Stimulated activated CD8-positive, alpha-beta memory T cell treated with anti-CD3 and anti-CD28 coated beads, Interleukin-7, amount 100 ng/mL, for 1 hour (primary cell): ENCODE data around the gene RALGAPA2.

ENCODE experiments used
- DNase-seq, 2 donors: peaks; one replicate each; pipeline ENCODE4 v3.0.0-alpha.2; 2020; ENCODE audit warnings: low read depth in 2 of 2

Gene RALGAPA2

DNA sequence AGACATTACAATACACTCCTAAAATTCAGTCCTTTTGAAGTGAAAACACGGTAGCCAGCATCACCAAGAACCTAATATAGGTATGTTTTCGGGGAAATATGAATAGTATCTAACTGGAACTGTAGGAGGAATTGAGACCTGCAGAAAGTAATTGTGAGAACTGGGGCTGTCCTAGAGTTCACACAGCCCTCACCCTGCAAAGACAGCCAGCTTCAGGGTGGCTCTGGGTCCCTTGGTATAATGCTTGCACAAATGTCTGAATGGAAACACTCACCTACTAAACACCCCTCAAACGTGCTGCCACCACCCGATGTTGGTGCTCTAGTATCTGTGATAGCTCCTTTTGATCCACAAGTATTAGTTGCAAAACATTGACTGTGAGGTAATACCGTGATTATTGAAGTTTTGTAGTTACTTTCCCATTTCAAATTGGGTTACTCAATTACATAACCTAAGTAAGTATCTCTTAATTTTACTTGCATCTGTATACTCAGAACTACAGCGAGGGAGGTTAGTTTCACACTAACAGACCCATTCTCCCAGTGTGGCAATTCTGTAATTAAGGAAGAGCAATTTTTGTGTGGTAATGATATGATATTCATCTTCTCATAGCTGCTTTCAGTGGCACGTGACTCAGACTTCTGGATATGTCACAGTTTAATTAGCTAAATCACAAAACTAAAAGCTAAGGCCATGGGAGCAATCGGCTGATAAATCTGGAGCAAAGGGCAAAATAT is 215.0 kb downstream of the RALGAPA2 start:
- DNase-seq = no peak

GRCh38 chr20:20495729-20496503 is 216.5 kb downstream of the RALGAPA2 start:
- no peak for DNase-seq

DNA sequence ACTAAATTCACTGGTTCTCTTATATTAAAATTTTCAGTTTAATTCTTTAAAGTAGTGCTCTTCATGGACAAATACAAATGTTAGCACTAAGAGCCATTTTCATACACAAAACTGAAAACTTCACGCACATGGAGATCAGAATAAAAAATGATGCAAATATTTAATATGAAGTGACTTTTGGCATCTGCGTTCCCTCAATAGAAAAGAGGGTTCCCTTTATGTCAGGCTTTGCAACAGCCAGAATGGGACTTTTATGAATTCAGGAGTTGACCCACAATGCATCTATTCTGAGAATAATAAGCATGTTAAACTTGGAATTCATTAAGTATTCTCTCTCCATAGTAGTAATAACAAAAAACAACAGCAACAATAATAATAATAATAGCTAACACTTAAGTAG is 218.7 kb downstream of the RALGAPA2 start:
- no peak for DNase-seq

DNA sequence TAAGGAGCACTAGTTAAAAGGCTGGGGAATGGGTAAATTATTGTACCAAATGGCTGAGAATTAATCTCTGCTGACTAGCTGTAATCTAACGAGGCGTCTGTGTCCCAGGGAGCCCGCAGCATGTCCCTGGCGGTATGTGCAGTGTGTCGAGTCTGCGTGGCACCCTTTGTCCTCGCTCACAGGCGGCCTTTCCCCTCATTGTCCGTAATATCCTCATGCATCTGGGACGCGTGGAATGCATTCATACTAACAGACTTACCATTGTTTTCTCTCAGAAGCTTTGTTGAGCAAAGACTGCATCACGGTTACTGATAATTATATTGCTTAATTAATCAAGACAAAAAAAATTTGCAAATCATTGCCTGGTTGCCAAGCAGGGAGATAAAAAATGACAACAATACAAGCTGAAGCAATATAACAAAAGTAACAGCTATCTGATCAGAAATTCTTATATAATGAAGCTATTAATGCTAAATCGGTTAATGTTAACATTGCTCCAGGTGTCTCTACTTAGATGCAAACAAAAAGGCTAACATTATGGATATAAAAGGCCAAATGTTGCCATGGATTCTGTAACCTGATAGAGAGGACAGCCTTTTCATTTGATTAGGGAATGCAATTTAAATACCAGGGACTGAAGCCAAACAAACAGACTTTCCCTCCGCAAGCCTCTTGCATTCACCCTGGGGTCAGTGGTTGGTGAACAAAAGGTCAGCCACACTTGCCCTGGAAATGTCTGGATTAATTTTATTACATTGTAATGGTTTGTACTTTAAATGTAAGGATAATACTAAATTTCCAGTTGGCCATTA is 219.7 kb downstream of the RALGAPA2 start:
- no peak for DNase-seq

- DNase-seq = no peak
Observed at GRCh38 chr20:20491784-20492264, 220.6 kb downstream of the RALGAPA2 start.

DNA sequence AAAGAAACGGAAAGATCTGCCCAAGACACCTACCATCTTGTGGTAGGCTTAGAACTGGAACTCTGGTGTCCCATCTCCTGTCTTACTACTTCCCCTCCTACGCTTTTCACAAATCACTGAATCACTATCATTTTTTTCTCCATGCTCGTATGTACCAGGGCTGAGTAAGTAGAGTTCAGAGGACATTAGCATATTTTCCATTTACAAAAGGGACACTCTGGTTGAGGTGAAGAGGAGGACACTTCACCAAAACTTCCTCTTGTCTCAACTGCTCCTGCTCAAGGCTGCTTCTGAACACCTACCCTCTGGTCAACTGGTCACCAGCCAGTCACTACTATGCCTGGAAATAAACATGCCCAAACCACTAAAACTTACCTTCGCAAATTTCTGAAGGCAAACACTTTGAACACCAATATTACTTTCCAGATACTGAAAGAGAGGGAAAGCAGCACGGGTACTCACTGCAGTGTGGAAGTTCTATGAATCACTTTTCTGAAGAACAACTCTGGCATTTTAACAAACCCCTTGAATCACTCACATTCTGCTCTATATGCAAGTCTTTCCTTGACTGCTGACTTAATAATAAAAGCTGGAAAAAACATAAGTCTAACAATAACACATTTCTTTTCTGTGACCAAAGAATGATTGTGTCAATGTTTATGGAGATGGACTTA is 221.2 kb downstream of the RALGAPA2 start:
- no peak for DNase-seq

- no peak for DNase-seq
Observed at GRCh38 chr20:20490673-20491072, 221.8 kb downstream of the RALGAPA2 start.

DNA sequence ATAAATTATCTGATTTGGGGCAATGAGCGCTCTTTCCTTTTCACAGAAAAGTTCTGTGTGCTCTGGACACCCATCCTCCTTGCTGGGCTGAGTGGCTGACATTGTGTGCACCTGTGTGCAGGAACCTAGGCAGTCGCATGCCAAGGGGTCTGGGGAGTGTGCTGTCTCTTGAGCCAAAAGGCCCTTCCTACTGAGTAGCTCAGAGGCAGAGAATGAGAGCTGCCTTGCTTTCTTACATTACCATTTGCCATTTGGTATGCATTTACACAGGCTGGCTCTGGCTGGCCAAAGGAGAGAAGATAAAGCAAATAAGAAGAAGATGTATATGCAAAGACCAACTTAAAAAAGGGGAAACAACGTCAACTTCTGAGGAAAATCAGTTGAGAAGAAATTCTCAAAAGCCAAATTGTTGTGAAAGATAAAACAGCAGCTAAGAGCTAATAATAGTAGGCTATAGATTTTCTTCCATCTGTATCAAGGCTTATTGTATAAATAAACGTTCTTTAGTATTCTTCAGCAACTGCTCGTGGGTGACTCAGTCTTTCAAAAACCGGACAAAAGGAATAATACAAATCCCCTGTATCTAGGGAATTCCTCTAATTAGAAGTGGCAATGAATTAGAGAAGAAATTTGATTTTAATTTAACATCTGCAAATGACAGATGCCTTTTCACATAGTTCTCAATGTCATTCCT is 222.6 kb downstream of the RALGAPA2 start:
- no peak for DNase-seq

DNA sequence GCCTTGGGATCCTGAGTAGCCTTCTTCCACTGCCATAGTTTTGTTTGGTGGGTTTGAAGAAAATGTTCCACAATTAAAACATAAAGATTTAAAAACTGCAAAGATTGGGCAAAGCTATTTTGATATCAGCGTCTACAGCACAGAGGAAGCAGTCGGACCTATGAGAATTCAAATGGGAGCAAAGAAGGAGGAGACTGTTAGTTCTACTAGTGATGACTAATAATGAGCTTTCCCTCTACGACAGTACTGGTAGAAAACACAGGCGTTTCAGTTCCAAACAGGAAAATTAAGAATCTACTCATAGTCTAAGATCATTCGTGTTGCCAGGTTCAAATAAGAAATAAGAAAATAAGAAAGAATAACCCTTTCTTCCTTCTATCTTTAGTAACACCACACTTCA is 223.4 kb downstream of the RALGAPA2 start:
- DNase-seq = no peak

DNA sequence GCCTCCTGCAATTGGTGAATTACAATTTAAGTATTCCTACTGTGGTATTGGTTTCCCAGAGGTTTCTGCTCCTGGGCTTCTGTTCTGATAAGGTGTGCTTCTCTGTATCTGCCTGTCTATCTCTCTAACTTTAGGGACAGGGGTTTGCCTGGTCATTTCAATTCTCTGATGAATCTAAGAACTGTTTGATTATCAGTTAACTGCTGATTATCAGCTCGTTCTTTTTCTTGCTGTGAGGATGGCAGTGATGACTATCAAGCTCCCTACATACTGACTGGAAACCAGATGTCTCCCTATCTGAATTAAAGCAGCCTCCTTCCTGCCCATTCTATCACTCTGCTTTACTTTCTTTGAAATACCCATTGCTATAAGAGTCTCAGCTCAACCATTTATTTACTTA is 224.1 kb downstream of the RALGAPA2 start:
- no peak for DNase-seq

GRCh38 chr20:20487811-20488210 is 224.6 kb downstream of the RALGAPA2 start:
- DNase-seq = no peak

DNA sequence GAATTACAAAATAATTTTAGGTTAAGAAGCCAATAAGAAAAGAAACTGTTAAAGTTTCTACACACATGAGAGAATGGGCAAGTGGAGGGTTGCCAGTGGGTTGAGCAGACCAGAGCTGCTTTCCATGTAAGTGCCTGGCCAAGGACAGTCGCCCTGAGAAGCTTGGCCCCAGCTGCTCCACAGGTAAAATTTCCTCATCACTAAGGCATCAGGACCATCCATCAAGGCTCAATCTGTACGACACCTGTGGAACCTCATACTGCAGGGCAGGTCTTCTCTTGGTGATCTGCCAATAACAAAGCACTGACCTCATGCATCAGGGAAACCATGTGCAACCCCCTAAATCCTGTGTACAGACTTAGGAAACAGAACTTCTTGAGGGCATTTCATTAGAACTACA is 229.1 kb downstream of the RALGAPA2 start:
- no peak for DNase-seq

DNA sequence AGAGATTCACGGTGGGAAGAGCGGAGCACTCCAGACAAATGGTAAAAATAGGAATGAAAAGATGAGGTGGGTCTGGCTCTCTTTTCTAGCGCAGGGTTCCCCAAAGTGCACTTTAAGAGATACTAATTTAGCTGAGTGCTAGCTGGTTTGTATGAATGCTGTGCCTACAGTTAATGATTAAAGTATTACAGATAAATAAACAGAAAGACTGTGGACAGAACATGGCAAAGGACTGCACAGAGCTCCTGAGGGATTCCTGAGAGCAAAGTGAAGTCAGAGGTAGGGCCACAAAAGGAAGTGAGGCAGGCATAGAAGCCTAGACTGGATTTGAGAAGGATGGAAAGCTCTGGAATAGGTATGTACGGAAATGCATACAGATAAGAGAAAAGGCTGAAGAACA is 230.0 kb downstream of the RALGAPA2 start:
- DNase-seq = no peak

- DNase-seq = no peak
Observed at GRCh38 chr20:20480689-20481088, 231.8 kb downstream of the RALGAPA2 start.

- no peak for DNase-seq
Observed at GRCh38 chr20:20480126-20480525, 232.3 kb downstream of the RALGAPA2 start.

DNA sequence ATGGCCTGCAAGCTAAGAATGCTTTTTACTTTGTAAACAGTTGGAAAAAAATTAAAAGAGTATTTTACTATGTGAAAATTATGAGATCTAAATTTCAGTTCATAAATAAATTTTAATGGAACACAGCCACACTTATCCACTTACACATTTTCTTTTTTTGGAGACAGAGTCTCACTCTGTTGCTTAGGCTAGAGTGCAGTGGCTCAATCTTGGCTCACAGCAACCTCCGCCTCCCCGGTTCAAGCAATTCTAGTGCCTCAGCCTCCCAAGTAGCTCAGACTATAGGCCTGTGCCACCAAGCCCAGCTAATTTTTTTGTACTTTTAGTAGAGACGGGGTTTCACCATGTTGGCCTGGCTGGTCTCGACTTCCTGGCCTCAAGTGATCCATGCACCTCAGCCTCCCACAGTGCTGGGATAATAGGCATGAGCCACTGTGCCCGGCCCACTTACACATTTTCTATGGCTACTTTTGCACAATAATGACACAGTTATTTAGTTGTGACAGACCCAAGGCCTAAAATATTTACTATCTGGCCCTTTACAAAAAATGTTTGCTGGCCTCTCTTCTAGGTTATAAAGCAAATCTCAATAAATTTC is 234.9 kb downstream of the RALGAPA2 start:
- DNase-seq = no peak

DNA sequence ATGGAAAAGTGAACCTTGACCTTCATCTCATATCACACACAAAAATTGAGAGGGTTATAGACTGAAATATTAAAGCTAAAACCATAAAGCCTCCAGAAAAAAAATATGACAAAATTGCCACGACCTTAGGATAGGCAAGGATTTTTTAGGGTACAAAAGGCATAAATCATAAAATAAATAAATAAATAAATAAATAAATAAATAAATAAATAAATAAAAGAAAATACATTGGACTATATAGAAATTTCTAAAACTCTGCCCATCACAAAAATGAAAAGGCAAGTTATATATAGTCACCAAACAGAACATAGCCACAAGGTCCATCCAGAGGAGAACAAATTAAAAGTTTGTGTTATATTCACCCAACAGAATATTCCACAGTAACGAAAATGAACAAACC is 235.9 kb downstream of the RALGAPA2 start:
- no peak for DNase-seq

GRCh38 chr20:20473657-20474056 is 238.8 kb downstream of the RALGAPA2 start:
- no peak for DNase-seq

GRCh38 chr20:20472684-20473274 is 239.7 kb downstream of the RALGAPA2 start:
- no peak for DNase-seq

- DNase-seq = no peak
Observed at GRCh38 chr20:20466341-20466879, 246.0 kb downstream of the RALGAPA2 start.
